ENCODE data around the gene PRDM7. TPM values are rescaled to one million over a fixed set of nuclear protein-coding genes. Genes with fewer than 3 reads are reported as not detected.

Gene PRDM7
- total RNA-seq, 1 experiment from 2014 or later = not detected

DNA sequence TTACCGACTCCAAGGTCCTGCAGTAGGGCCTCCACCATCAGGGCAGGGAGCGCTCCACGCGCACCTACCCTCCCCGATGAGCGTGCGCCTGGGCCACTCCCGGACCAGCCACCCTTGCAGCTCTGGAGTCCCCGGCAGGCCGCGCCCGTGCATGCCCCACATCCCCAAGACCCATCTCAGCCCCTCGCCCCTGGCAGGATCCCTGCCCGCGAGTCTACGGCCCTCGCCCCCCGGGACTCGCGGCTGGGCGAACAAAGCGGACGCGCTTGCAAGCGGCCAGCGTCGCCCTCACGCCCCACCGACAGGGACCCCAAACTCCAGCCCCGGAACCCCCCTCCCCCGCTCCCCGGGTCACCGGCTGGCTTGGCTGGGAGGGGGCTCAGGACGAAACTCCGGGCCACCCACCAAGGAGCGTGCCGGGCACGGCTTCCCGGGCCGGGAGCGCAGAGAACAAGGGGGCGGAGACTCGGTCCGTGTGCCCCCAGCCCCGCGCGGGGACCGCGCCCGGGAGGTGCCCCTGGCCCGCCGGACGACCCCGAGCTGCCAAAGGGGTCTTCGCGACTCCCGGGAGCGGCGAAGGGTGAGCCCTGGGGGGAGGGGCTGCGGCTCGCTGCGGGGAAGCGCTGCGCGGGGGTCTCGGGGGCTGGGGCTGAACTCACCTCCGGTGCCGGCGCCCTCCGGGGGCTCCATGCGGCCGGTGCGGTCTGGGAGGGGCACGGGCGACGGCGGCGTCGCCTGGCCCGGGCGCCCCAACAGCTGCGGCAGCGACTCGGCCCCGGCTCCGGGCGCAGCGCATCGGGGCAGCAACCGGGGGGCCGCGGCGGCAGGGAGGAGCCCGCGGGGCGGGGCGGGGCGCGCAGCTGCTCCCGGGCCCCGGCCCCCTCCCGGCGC, 58.2 kb downstream of the PRDM7 start, which contains the start of gene DBNDD1:
Gene DBNDD1 (minus strand): TSS at position 805 of the 891 bp plus-strand sequence. CDS start 115 bp downstream, at position 690.
- Histone ChIP-seq H3K9ac (ENCODE audit: extremely low read depth, insufficient read length, low read length) (peak within 1 kb of the TSS; percentile 42), H4K91ac (ENCODE audit: insufficient read length, low read depth, low read length) (no peak within 1 kb of the TSS), H2BK5ac (ENCODE audit: insufficient read length, low read length) (no peak within 1 kb of the TSS), H2BK120ac (ENCODE audit: low read depth, low read length, poor library complexity, severe bottlenecking) (peak within 1 kb of the TSS; percentile 92), H4K8ac (replicated peaks; ENCODE audit: insufficient read length, low read depth, low read length) (no peak within 1 kb of the TSS), H3K9me3 (ENCODE audit: control insufficient read depth, low read depth, low read length) (no peaks in the 10 kb centered on the region), H2BK12ac (ENCODE audit: insufficient read length, low read depth, low read length) (peak within 1 kb of the TSS; percentile 4), H3K14ac (ENCODE audit: insufficient read depth, low read length) (peak within 1 kb of the TSS; percentile 52; the same call in 1 of the 2 replicates), H3K4ac (ENCODE audit: low read depth, low read length) (no peak within 1 kb of the TSS; the same call in 1 of the 2 replicates), H3K4me2 (ENCODE audit: insufficient read depth, insufficient read length, low read length) (peak within 1 kb of the TSS; percentile 59), H3K18ac (ENCODE audit: insufficient read length, low read depth, low read length) (peak within 1 kb of the TSS; percentile 59), H3K27ac (ENCODE audit: insufficient read length, low read depth, low read length) (peak within 1 kb of the TSS; percentile 15), H3K56ac (ENCODE audit: insufficient read length, low read depth, low read length) (no peak within 1 kb of the TSS), H3K23ac (ENCODE audit: insufficient read length, low read depth, low read length) (no peak within 1 kb of the TSS), H3T11ph (ENCODE audit: low read length) (no peak within 1 kb of the TSS), H3K79me2 (ENCODE audit: insufficient read depth, low read length) (no peaks in the 10 kb centered on the region), H3K27me3 (ENCODE audit: insufficient read depth, low read length) (no peaks in the 10 kb centered on the region), H3K23me2 (ENCODE audit: insufficient read length, low read depth, low read length, poor library complexity, severe bottlenecking) (peaks cover 4% of the 10 kb centered on the region), H4K20me1 (ENCODE audit: control insufficient read depth, insufficient read depth, insufficient read length) (no peaks in the 10 kb centered on the region), H2BK15ac (ENCODE audit: low read depth, low read length) (no peak within 1 kb of the TSS), H3K79me1 (ENCODE audit: insufficient read depth, low read depth, low read length, poor library complexity, severe bottlenecking) (no peaks in the 10 kb centered on the region), H3K4me1 (ENCODE audit: insufficient read depth, low read length) (0 out of 2 replicates have a peak, but pooled peaks cover 4% of the 10 kb centered on the region), H4K5ac (ENCODE audit: insufficient read length, low read depth, low read length) (no peak within 1 kb of the TSS), H2AFZ (ENCODE audit: low read length) (no peak within 1 kb of the TSS), H2BK20ac (ENCODE audit: low read depth, low read length, poor library complexity, severe bottlenecking) (no peak within 1 kb of the TSS), H2AK5ac (ENCODE audit: insufficient read length, low read length) (no peak within 1 kb of the TSS)
- H3K4me1 Mint-ChIP-seq = peaks cover 27% of the 10 kb centered on the region in 2 experiments
- WGBS (ENCODE audit: extremely low coverage, insufficient read length, low lambda C conversion rate) = no CpG with 5 or more reads among the region's 103 CpGs
- TF ChIP-seq, protein P1, sequence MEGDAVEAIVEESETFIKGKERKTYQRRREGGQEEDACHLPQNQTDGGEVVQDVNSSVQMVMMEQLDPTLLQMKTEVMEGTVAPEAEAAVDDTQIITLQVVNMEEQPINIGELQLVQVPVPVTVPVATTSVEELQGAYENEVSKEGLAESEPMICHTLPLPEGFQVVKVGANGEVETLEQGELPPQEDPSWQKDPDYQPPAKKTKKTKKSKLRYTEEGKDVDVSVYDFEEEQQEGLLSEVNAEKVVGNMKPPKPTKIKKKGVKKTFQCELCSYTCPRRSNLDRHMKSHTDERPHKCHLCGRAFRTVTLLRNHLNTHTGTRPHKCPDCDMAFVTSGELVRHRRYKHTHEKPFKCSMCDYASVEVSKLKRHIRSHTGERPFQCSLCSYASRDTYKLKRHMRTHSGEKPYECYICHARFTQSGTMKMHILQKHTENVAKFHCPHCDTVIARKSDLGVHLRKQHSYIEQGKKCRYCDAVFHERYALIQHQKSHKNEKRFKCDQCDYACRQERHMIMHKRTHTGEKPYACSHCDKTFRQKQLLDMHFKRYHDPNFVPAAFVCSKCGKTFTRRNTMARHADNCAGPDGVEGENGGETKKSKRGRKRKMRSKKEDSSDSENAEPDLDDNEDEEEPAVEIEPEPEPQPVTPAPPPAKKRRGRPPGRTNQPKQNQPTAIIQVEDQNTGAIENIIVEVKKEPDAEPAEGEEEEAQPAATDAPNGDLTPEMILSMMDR (conservative IDR thresholded peaks at IDR 0.05) = no peak
- peak; percentile 52 for DNase-seq
- peaks cover 0 to 26% (median 6%) of the 10 kb centered on the region in 3 experiments; a peak in 6 of 7 replicates for H3K36me3 Mint-ChIP-seq (ENCODE audit: insufficient read depth in 1 of 3, low read depth in 3 of 3)
- no peaks in the 10 kb centered on the region for H3K27me3 Mint-ChIP-seq (ENCODE audit: low read depth)
- no peaks in the 10 kb centered on the region; a peak in 1 of 5 replicates for H3K9me3 Mint-ChIP-seq
- peak within 1 kb of the TSS; percentile 84 to 89 for H3K4me3 Mint-ChIP-seq
- H3K27ac Mint-ChIP-seq = peak within 1 kb of the TSS; percentile 42 to 99 (median 98)

Measured in H9 (cell line).